ENCODE results near the gene CD80.

Gene CD80

GRCh38 chr3:119548341-119548740 lies 11.1 kb downstream of the CD80 start:
- H3K27me3 ChIP-seq (ENCODE audit: insufficient read depth, low read length), result no peaks in the 10 kb centered on the region
- no peak overlapping the region for H3K27ac ChIP-seq (ENCODE audit: low read depth, low read length)
- no peaks in the 10 kb centered on the region for H3K79me2 ChIP-seq (ENCODE audit: control insufficient read depth, insufficient read depth, low read length, unreplicated experiment)
- no peak overlapping the region for H3K4me3 ChIP-seq (ENCODE audit: low read depth, low read length)
- no peaks in the 10 kb centered on the region for H3K36me3 ChIP-seq (ENCODE audit: insufficient read depth, low read length)
- no peaks in the 10 kb centered on the region for H3K4me1 ChIP-seq (ENCODE audit: control insufficient read depth, insufficient read depth, low read length, unreplicated experiment)
- H2AFZ ChIP-seq (ENCODE audit: low read length, unreplicated experiment), result no peak overlapping the region

- Histone ChIP-seq H3K79me2 (ENCODE audit: control insufficient read depth, insufficient read depth, low read length, unreplicated experiment) (no peaks in the 10 kb centered on the region), H3K27me3 (ENCODE audit: insufficient read depth, low read length) (no peaks in the 10 kb centered on the region), H3K27ac (ENCODE audit: low read depth, low read length) (no peak overlapping the region), H3K4me3 (ENCODE audit: low read depth, low read length) (no peak overlapping the region), H3K4me1 (ENCODE audit: control insufficient read depth, insufficient read depth, low read length, unreplicated experiment) (no peaks in the 10 kb centered on the region), H2AFZ (ENCODE audit: low read length, unreplicated experiment) (no peak overlapping the region), H3K36me3 (ENCODE audit: insufficient read depth, low read length) (no peaks in the 10 kb centered on the region)
Observed at GRCh38 chr3:119547227-119547626, 12.2 kb downstream of the CD80 start.

- Histone ChIP-seq H3K79me2 (ENCODE audit: control insufficient read depth, insufficient read depth, low read length, unreplicated experiment) (no peaks in the 10 kb centered on the region), H3K27me3 (ENCODE audit: insufficient read depth, low read length) (peaks cover 3% of the 10 kb centered on the region; the same call in 1 of the 2 replicates), H3K4me1 (ENCODE audit: control insufficient read depth, insufficient read depth, low read length, unreplicated experiment) (no peaks in the 10 kb centered on the region), H2AFZ (ENCODE audit: low read length, unreplicated experiment) (no peak overlapping the region), H3K36me3 (ENCODE audit: insufficient read depth, low read length) (no peaks in the 10 kb centered on the region), H3K27ac (ENCODE audit: low read depth, low read length) (no peak overlapping the region), H3K4me3 (ENCODE audit: low read depth, low read length) (no peak overlapping the region)
Observed at GRCh38 chr3:119543147-119543546, 16.3 kb downstream of the CD80 start.

- Histone ChIP-seq H3K36me3 (ENCODE audit: insufficient read depth, low read length) (no peaks in the 10 kb centered on the region), H3K4me3 (ENCODE audit: low read depth, low read length) (no peak overlapping the region), H3K4me1 (ENCODE audit: control insufficient read depth, insufficient read depth, low read length, unreplicated experiment) (no peaks in the 10 kb centered on the region), H3K27me3 (ENCODE audit: insufficient read depth, low read length) (peaks cover 3% of the 10 kb centered on the region; the same call in 1 of the 2 replicates), H2AFZ (ENCODE audit: low read length, unreplicated experiment) (no peak overlapping the region), H3K79me2 (ENCODE audit: control insufficient read depth, insufficient read depth, low read length, unreplicated experiment) (no peaks in the 10 kb centered on the region), H3K27ac (ENCODE audit: low read depth, low read length) (no peak overlapping the region)
Observed at GRCh38 chr3:119542168-119542767, 17.1 kb downstream of the CD80 start.

- peaks cover 3% of the 10 kb centered on the region; the same call in 1 of the 2 replicates for H3K27me3 ChIP-seq (ENCODE audit: insufficient read depth, low read length)
- H3K36me3 ChIP-seq (ENCODE audit: insufficient read depth, low read length), result no peaks in the 10 kb centered on the region
- no peak overlapping the region for H3K4me3 ChIP-seq (ENCODE audit: low read depth, low read length)
- no peaks in the 10 kb centered on the region for H3K79me2 ChIP-seq (ENCODE audit: control insufficient read depth, insufficient read depth, low read length, unreplicated experiment)
- no peak overlapping the region for H3K27ac ChIP-seq (ENCODE audit: low read depth, low read length)
- no peaks in the 10 kb centered on the region for H3K4me1 ChIP-seq (ENCODE audit: control insufficient read depth, insufficient read depth, low read length, unreplicated experiment)
- H2AFZ ChIP-seq (ENCODE audit: low read length, unreplicated experiment), result no peak overlapping the region
Observed at GRCh38 chr3:119541547-119541946, 17.9 kb downstream of the CD80 start.

- Histone ChIP-seq H3K36me3 (ENCODE audit: insufficient read depth, low read length) (no peaks in the 10 kb centered on the region), H3K4me3 (ENCODE audit: low read depth, low read length) (no peak overlapping the region), H3K79me2 (ENCODE audit: control insufficient read depth, insufficient read depth, low read length, unreplicated experiment) (no peaks in the 10 kb centered on the region), H3K4me1 (ENCODE audit: control insufficient read depth, insufficient read depth, low read length, unreplicated experiment) (no peaks in the 10 kb centered on the region), H2AFZ (ENCODE audit: low read length, unreplicated experiment) (no peak overlapping the region), H3K27me3 (ENCODE audit: insufficient read depth, low read length) (peaks cover 3% of the 10 kb centered on the region; the same call in 1 of the 2 replicates), H3K27ac (ENCODE audit: low read depth, low read length) (no peak overlapping the region)
Observed at GRCh38 chr3:119538772-119539171, 20.6 kb downstream of the CD80 start.

GRCh38 chr3:119536757-119537156 lies 22.7 kb downstream of the CD80 start:
- H3K4me1 ChIP-seq (ENCODE audit: control insufficient read depth, insufficient read depth, low read length, unreplicated experiment), result no peaks in the 10 kb centered on the region
- H3K79me2 ChIP-seq (ENCODE audit: control insufficient read depth, insufficient read depth, low read length, unreplicated experiment), result no peaks in the 10 kb centered on the region
- H2AFZ ChIP-seq (ENCODE audit: low read length, unreplicated experiment), result no peak overlapping the region
- H3K27me3 ChIP-seq (ENCODE audit: insufficient read depth, low read length), result peaks cover 3% of the 10 kb centered on the region; the same call in 1 of the 2 replicates
- no peak overlapping the region for H3K27ac ChIP-seq (ENCODE audit: low read depth, low read length)
- no peak overlapping the region for H3K4me3 ChIP-seq (ENCODE audit: low read depth, low read length)
- H3K36me3 ChIP-seq (ENCODE audit: insufficient read depth, low read length), result no peaks in the 10 kb centered on the region

- Histone ChIP-seq H2AFZ (ENCODE audit: low read length, unreplicated experiment) (no peak overlapping the region), H3K36me3 (ENCODE audit: insufficient read depth, low read length) (no peaks in the 10 kb centered on the region), H3K4me1 (ENCODE audit: control insufficient read depth, insufficient read depth, low read length, unreplicated experiment) (no peaks in the 10 kb centered on the region), H3K27ac (ENCODE audit: low read depth, low read length) (no peak overlapping the region), H3K4me3 (ENCODE audit: low read depth, low read length) (no peak overlapping the region), H3K27me3 (ENCODE audit: insufficient read depth, low read length) (no peaks in the 10 kb centered on the region), H3K79me2 (ENCODE audit: control insufficient read depth, insufficient read depth, low read length, unreplicated experiment) (no peaks in the 10 kb centered on the region)
Observed at GRCh38 chr3:119534296-119534695, 25.1 kb downstream of the CD80 start.

GRCh38 chr3:119531151-119531550 lies 28.3 kb downstream of the CD80 start:
- Histone ChIP-seq H3K79me2 (ENCODE audit: control insufficient read depth, insufficient read depth, low read length, unreplicated experiment) (no peaks in the 10 kb centered on the region), H3K4me1 (ENCODE audit: control insufficient read depth, insufficient read depth, low read length, unreplicated experiment) (no peaks in the 10 kb centered on the region), H3K27ac (ENCODE audit: low read depth, low read length) (no peak overlapping the region), H3K4me3 (ENCODE audit: low read depth, low read length) (no peak overlapping the region), H3K27me3 (ENCODE audit: insufficient read depth, low read length) (no peaks in the 10 kb centered on the region), H3K36me3 (ENCODE audit: insufficient read depth, low read length) (no peaks in the 10 kb centered on the region), H2AFZ (ENCODE audit: low read length, unreplicated experiment) (no peak overlapping the region)

GRCh38 chr3:119530456-119530855 lies 29.0 kb downstream of the CD80 start:
- H3K4me3 ChIP-seq (ENCODE audit: low read depth, low read length), result no peak overlapping the region
- no peaks in the 10 kb centered on the region for H3K27me3 ChIP-seq (ENCODE audit: insufficient read depth, low read length)
- no peaks in the 10 kb centered on the region for H3K36me3 ChIP-seq (ENCODE audit: insufficient read depth, low read length)
- H2AFZ ChIP-seq (ENCODE audit: low read length, unreplicated experiment), result no peak overlapping the region
- H3K79me2 ChIP-seq (ENCODE audit: control insufficient read depth, insufficient read depth, low read length, unreplicated experiment), result no peaks in the 10 kb centered on the region
- no peaks in the 10 kb centered on the region for H3K4me1 ChIP-seq (ENCODE audit: control insufficient read depth, insufficient read depth, low read length, unreplicated experiment)
- no peak overlapping the region for H3K27ac ChIP-seq (ENCODE audit: low read depth, low read length)

GRCh38 chr3:119529883-119530282 lies 29.5 kb downstream of the CD80 start:
- Histone ChIP-seq H3K27me3 (ENCODE audit: insufficient read depth, low read length) (no peaks in the 10 kb centered on the region), H2AFZ (ENCODE audit: low read length, unreplicated experiment) (no peak overlapping the region), H3K27ac (ENCODE audit: low read depth, low read length) (no peak overlapping the region), H3K79me2 (ENCODE audit: control insufficient read depth, insufficient read depth, low read length, unreplicated experiment) (no peaks in the 10 kb centered on the region), H3K4me3 (ENCODE audit: low read depth, low read length) (no peak overlapping the region), H3K4me1 (ENCODE audit: control insufficient read depth, insufficient read depth, low read length, unreplicated experiment) (no peaks in the 10 kb centered on the region), H3K36me3 (ENCODE audit: insufficient read depth, low read length) (0 out of 2 replicates have a peak, but pooled peaks cover 3% of the 10 kb centered on the region)
